Pancreas (tissue), 10 donors: ENCODE results near the gene ALKBH8. TPM values are rescaled to one million over a fixed set of nuclear protein-coding genes. Genes with fewer than 3 reads are reported as not detected.
"Not testable (repeated sequence)": the region's sequence is repeated elsewhere in the genome, so short reads cannot be mapped to it uniquely, and the experiment has no call there.

Source experiments
- ATAC-seq, 4 donors: fragments of 200-7000 bp; cut with Tn5 transposase; one replicate each; pipeline versions ENCODE4 v1.8.0 to v1.9.1; 2020; ENCODE audit warnings: mild to moderate bottlenecking in 4 of 4, moderate library complexity in 4 of 4
- DNase-seq, 6 donors: peaks; one replicate each; pipeline ENCODE4 v3.0.0-alpha.2; 2020
- FAIRE-seq: peaks from 2 replicates; lab custom pipeline; 2012; peaks lifted over from hg19 to GRCh38; lab: Jason Lieb, UNC
- H3K27ac ChIP-seq, 4 donors: fragments of 200-600 bp; sonication (generic); 1 replicate in 3 of 4; 2 replicates in 1 of 4; pipeline versions ENCODE4 v1.5.0 to v1.8.0; 2020
- H3K27me3 ChIP-seq, 4 donors: fragments of 200-600 bp; one replicate each; pipeline ENCODE4 v1.8.0; 2021
- H3K36me3 ChIP-seq, 3 donors: fragments of 200-600 bp; sonication (generic) in 1 of 3; one replicate each; pipeline versions ENCODE4 v1.5.0 to v1.8.0; 2020 to 2021
- H3K4me1 ChIP-seq, 3 donors: fragments of 200-600 bp; one replicate each; pipeline ENCODE4 v1.8.0; 2021
- H3K4me3 ChIP-seq, 4 donors: fragments of 200-600 bp; sonication (generic) in 2 of 4; one replicate each; pipeline versions ENCODE4 v1.5.0 to v1.8.0; 2020 to 2021
- H3K9me3 ChIP-seq, 4 donors: fragments of 200-600 bp; one replicate each; pipeline ENCODE4 v1.8.0; 2021
- WGBS, 2 donors: extraction: QIAGEN DNeasy Blood & Tissue Kit; methylation state at CpG; one replicate each; pipeline ENCODE4 v1.1.7; 2013; 5-methylcytosine and 5-hydroxymethylcytosine counted together
- intact Hi-C, 3 donors: fragments of 100-400 bp; cut with DNase I; formaldehyde crosslinking; loops; one replicate each; pipeline versions ENCODE4 v1.11.1 to v1.14.2; 2022
- polyA plus RNA-seq, 2 donors: library from polyadenylated mRNA; stranded (reverse); fragments of 200-250 nt; gene quantifications; one replicate each; pipeline ENCODE4 v1.2.3, GENCODE V29; 2013
- total RNA-seq, 6 donors: library from RNA; stranded (reverse); fragmentation: NEBNext Ultra II Directional in 4 of 6; extraction: Animal tissue kit (Norgen Biotek cat#: 25700) in 4 of 6; gene quantifications; one replicate each; pipeline versions ENCODE4 v1.2.1 to v1.2.4, GENCODE V29; 2021 to 2023
- TF ChIP-seq, protein P1 (sequence below), 4 donors: fragments of 200-600 bp; sonication (generic) in 3 of 4; IDR thresholded peaks; one replicate each; pipeline versions ENCODE4 v1.5.0 to v1.8.0; 2021; ENCODE audit warnings: antibody characterized with exemption in 4 of 4
- donor health status: healthy with polysubstance abuse.
- donor health status: DM: no; HTN: no; CAD: no; lungs with moderate emphysema.
- donor health status: DM: no; HTN: no; CAD: no.
- donor health status: control.
- donor health status: control.
- donor health status: Bipolar disorder and iron deficiency.
- donor health status: DM: yes; HTN: yes; CAD: no.
- donor health status: DM: no; HTN: no; CAD: no.
- donor health status: DM: no; HTN: no; CAD: no.
- donor health status: DM: yes; HTN: yes; CAD: no.

The ALKBH8 gene
- total and polyA plus RNA-seq, 8 donors, result 2.2 to 3.9 (median 3.0) TPM

DNA sequence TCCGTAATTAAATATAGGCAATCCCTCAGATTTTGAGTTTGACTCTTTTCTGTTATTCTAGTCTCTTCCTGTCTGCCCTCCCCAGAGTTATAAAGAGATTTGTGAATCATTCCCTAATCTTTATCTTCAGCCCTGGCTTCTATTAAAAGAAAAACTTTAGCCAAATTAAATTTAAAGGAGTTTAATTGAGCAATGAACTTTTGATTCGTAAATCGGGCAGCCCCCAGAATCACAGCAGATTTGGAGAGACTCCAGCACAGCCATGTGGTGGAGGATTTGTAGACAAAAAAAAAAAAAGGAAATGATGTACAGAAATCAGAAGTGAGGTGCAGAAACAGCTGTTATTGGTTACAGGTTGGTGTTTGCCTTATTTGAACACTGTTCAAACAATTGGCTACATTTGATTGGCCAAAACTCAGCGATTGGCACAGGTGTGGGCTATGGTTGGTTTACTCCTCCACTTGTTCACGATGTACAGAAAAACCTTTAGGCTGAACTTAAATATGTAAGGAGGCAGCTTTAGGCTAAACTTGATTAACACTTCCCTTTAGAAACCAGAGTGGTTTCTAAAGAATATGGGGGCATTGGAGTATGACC is 2.3 kb upstream of the ALKBH8 start:
- Histone ChIP-seq H3K4me1 (no peaks in the 10 kb centered on the region), H3K9me3 (no peaks in the 10 kb centered on the region), H3K4me3 (no peak overlapping the region), H3K36me3 (no peaks in the 10 kb centered on the region), H3K27ac (no peak overlapping the region), H3K27me3 (no peaks in the 10 kb centered on the region)
- DNase-seq (no peak), FAIRE-seq (no peak), ATAC-seq (no peak)
- TF ChIP-seq, protein P1, sequence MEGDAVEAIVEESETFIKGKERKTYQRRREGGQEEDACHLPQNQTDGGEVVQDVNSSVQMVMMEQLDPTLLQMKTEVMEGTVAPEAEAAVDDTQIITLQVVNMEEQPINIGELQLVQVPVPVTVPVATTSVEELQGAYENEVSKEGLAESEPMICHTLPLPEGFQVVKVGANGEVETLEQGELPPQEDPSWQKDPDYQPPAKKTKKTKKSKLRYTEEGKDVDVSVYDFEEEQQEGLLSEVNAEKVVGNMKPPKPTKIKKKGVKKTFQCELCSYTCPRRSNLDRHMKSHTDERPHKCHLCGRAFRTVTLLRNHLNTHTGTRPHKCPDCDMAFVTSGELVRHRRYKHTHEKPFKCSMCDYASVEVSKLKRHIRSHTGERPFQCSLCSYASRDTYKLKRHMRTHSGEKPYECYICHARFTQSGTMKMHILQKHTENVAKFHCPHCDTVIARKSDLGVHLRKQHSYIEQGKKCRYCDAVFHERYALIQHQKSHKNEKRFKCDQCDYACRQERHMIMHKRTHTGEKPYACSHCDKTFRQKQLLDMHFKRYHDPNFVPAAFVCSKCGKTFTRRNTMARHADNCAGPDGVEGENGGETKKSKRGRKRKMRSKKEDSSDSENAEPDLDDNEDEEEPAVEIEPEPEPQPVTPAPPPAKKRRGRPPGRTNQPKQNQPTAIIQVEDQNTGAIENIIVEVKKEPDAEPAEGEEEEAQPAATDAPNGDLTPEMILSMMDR (IDR thresholded peaks at IDR 0.05), result no peak
- intact Hi-C loops, result loop anchor here in 1 of 3 donors (5.0 kb wide), 1 partner anchor 124 kb away; no protein-coding TSS in a partner anchor
- 49 to 56% methylated on average over 5 of the region's 5 CpGs for WGBS, 2 donors

DNA sequence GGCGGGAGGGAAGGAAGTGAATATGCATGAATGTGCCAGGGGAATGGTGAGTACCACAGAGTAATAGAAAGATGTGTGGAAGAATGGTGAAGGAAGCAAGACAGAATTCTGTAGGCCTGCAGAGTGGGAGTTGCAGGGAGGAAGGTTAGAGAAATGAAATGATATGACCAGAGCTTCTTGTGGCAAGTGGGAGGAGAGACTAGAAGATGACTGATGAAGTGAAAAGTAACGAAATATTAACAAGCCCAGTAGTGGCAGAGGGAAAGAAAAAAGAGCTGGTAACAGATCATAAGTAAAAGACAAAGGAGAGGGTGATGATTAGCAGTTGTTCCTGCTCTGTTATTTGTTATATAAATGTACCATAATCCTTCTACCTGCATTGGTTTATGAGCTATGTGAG is 1.0 kb upstream of the ALKBH8 start:
- TF ChIP-seq, protein P1 (IDR thresholded peaks at IDR 0.05), result no peak
- Histone ChIP-seq H3K27me3 (no peaks in the 10 kb centered on the region), H3K9me3 (no peaks in the 10 kb centered on the region), H3K4me1 (no peaks in the 10 kb centered on the region), H3K36me3 (no peaks in the 10 kb centered on the region), H3K4me3 (no peak overlapping the region), H3K27ac (no peak overlapping the region)
- FAIRE-seq (no peak), DNase-seq (no peak), ATAC-seq (no peak)
- 75 to 85% methylated on average over 2 of the region's 2 CpGs for WGBS, 2 donors
- intact Hi-C loops, result loop anchor here in 1 of 3 donors (5.0 kb wide), 1 partner anchor 126 kb away; no protein-coding TSS in a partner anchor

DNA sequence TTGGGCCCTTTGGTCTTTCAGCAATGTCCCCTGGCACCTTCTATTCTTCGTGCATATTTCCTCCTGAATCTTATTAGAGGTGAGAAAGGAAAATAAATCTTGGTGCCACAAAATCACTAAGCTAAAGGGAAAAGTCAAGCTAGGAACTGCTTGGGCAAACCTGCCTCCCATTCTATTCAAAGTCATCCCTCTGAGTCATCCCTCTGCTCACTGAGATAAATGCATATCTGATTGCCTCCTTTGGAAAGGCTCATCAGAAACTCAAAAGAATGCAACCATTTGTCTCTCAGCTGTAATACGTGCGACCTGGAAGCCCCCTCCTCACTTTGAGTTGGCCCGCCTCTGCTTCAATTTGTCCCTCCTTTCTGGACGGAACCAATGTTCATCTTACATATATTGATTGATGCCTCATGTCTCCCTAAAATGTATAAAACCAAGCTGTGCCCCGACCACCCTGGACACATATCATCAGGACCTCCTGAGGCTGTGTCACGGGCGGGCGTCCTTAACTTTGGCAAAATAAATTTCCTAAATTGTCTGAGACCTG is 493 bp upstream of the ALKBH8 start:
- 53 to 56% methylated on average over 9 of the region's 9 CpGs for WGBS, 2 donors
- peak; percentile 22 to 36 (median 26) for ATAC-seq
- Histone ChIP-seq H3K27ac (peak overlapping the region in 3 of 4 donors; percentile 8 to 79 (median 75)), H3K4me3 (peak overlapping the region; percentile 61 to 86 (median 76))
- not testable (repeated sequence) for H3K9me3 ChIP-seq, H3K27me3 ChIP-seq, H3K4me1 ChIP-seq, DNase-seq, FAIRE-seq, H3K36me3 ChIP-seq
- intact Hi-C loops, result loop anchor here in 1 of 3 donors (5.0 kb wide), 1 partner anchor 126 kb away; no protein-coding TSS in a partner anchor

DNA sequence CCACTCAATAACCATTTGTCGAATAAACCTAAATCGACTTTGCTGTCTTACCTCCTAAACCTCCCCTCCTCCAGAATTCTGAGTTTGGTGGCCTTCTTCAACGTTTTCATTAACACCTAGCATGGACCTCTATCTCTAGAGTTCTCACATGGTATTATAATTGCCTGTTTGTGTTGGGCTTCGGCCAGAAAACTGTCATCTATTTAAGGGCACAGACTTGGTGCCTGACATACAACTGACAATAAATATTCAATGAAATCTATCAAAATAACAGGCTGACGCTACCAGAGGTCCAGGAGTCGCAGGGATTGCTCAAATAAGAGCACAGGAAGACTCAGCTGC is 687 bp downstream of the ALKBH8 start:
- no peaks in the 10 kb centered on the region for H3K4me1 ChIP-seq
- no peaks in the 10 kb centered on the region for H3K36me3 ChIP-seq
- TF ChIP-seq, protein P1 (IDR thresholded peaks at IDR 0.05), result no peak
- H3K27ac ChIP-seq, result peak overlapping the region in 3 of 4 donors; percentile 18 to 79 (median 75)
- FAIRE-seq, result no peak
- no peaks in the 10 kb centered on the region for H3K27me3 ChIP-seq
- no peak for DNase-seq
- peak overlapping the region; percentile 61 to 86 (median 76) for H3K4me3 ChIP-seq
- WGBS, 2 donors, result 6 to 8% methylated on average over 6 of the region's 6 CpGs
- H3K9me3 ChIP-seq, result no peaks in the 10 kb centered on the region
- peak in 2 of 4 donors; percentile 7 to 11 for ATAC-seq
- intact Hi-C loops, result loop anchor here in 1 of 3 donors (5.0 kb wide), 1 partner anchor 127 kb away; no protein-coding TSS in a partner anchor

DNA sequence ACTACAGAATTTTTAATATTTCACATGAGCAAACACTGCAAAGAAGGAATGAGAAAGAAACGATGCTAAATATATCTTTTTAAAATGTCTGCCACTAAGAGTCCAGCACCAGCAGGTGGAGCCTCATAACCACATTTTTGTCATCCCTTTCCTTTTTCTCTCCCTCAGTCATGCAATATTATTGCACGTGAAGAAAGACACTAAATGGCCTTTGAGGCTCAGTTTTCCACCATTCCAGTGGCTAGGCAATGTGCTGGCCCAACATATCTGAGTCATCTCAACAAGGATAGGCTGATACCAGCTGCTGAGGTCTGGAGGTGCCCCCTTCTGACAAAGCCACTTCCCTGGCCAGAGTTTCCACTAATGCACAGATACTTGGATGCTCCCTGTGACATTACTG is 1.8 kb downstream of the ALKBH8 start:
- no peak overlapping the region for H3K27ac ChIP-seq
- H3K36me3 ChIP-seq, result no peaks in the 10 kb centered on the region
- WGBS, 2 donors, result 0 to 3% methylated on average over 2 of the region's 2 CpGs
- FAIRE-seq (no peak), ATAC-seq (peak in 1 of 4 donors; percentile 34), DNase-seq (peak in 1 of 6 donors; percentile 20)
- H3K4me3 ChIP-seq, result no peak overlapping the region
- intact Hi-C loops, result no loop called here
- H3K27me3 ChIP-seq, result no peaks in the 10 kb centered on the region
- no peaks in the 10 kb centered on the region for H3K9me3 ChIP-seq
- H3K4me1 ChIP-seq, result no peaks in the 10 kb centered on the region
- TF ChIP-seq, protein P1 (IDR thresholded peaks at IDR 0.05), result peak in 3 of 4 donors; percentile 13 to 23 (median 19)
